ENCODE measurements around the gene THEM4.
"Not testable (repeated sequence)": the region's sequence is repeated elsewhere in the genome, so short reads cannot be mapped to it uniquely, and the experiment has no call there.

- not testable (repeated sequence) for TF ChIP-seq EZH2 (IDR thresholded peaks at IDR 0.05; ENCODE audit: borderline replicate concordance, low read depth, low read length, poor library complexity, severe bottlenecking); CTCF (conservative IDR thresholded peaks at IDR 0.05; ENCODE audit: low read depth, low read length)
Observed at GRCh38 chr1:151883898-151884297, 25.4 kb downstream of the THEM4 start.

Data from A673 (cell line).